ENCODE measurements around the gene TRPM8.
A peak's percentile ranks its signal among the peaks of the same experiment; 100 is the strongest.
"Not testable (repeated sequence)": the region's sequence is repeated elsewhere in the genome, so short reads cannot be mapped to it uniquely, and the experiment has no call there.

The TRPM8 gene

GRCh38 chr2:233936089-233936488, 18.9 kb downstream of the TRPM8 start:
- DNase-seq (ENCODE audit: low read depth in 4 of 4, low spot score in 1 of 4): no peak

GRCh38 chr2:233938676-233939370, 21.6 kb downstream of the TRPM8 start:
- DNase-seq (ENCODE audit: low read depth in 4 of 4, low spot score in 1 of 4): peak in 1 of 4 experiments; percentile 4

GRCh38 chr2:233940376-233941276, 23.5 kb downstream of the TRPM8 start:
- DNase-seq (ENCODE audit: low read depth in 4 of 4, low spot score in 1 of 4): no peak

GRCh38 chr2:233942731-233943130, 25.6 kb downstream of the TRPM8 start:
- DNase-seq (ENCODE audit: low read depth in 4 of 4, low spot score in 1 of 4): no peak

- DNase-seq (ENCODE audit: low read depth in 4 of 4, low spot score in 1 of 4): no peak
These were observed 27.1 kb downstream of the TRPM8 start for GRCh38 chr2:233944269-233944668.

- no peak for DNase-seq (ENCODE audit: low read depth in 4 of 4, low spot score in 1 of 4)
These were observed 27.5 kb downstream of the TRPM8 start for GRCh38 chr2:233944722-233945121.

GRCh38 chr2:233945146-233945545, 28.0 kb downstream of the TRPM8 start:
- no peak for DNase-seq (ENCODE audit: low read depth in 4 of 4, low spot score in 1 of 4)

GRCh38 chr2:233950078-233950825, 33.1 kb downstream of the TRPM8 start:
- DNase-seq (ENCODE audit: low read depth in 4 of 4, low spot score in 1 of 4): no peak

GRCh38 chr2:233952335-233952734, 35.2 kb downstream of the TRPM8 start:
- no peak for DNase-seq (ENCODE audit: low read depth in 4 of 4, low spot score in 1 of 4)

GRCh38 chr2:233953087-233953801, 36.1 kb downstream of the TRPM8 start:
- DNase-seq (ENCODE audit: low read depth in 4 of 4, low spot score in 1 of 4): no peak

- no peak for DNase-seq (ENCODE audit: low read depth in 4 of 4, low spot score in 1 of 4)
These were observed 43.0 kb downstream of the TRPM8 start for GRCh38 chr2:233960203-233960602.

- no peak for DNase-seq (ENCODE audit: low read depth in 4 of 4, low spot score in 1 of 4)
These were observed 44.7 kb downstream of the TRPM8 start for GRCh38 chr2:233961905-233962304.

- no peak for DNase-seq (ENCODE audit: low read depth in 4 of 4, low spot score in 1 of 4)
These were observed 47.4 kb downstream of the TRPM8 start for GRCh38 chr2:233964581-233964980.

- DNase-seq (ENCODE audit: low read depth in 4 of 4, low spot score in 1 of 4): no peak
These were observed 47.9 kb downstream of the TRPM8 start for GRCh38 chr2:233965032-233965603.

- not testable (repeated sequence) for DNase-seq (ENCODE audit: low read depth in 4 of 4, low spot score in 1 of 4)
These were observed 48.5 kb downstream of the TRPM8 start for GRCh38 chr2:233965646-233966045.

- DNase-seq (ENCODE audit: low read depth in 4 of 4, low spot score in 1 of 4): no peak
These were observed 49.2 kb downstream of the TRPM8 start for GRCh38 chr2:233966388-233966787.

- DNase-seq (ENCODE audit: low read depth in 4 of 4, low spot score in 1 of 4): no peak
These were observed 50.0 kb downstream of the TRPM8 start for GRCh38 chr2:233967164-233967563.

- no peak for DNase-seq (ENCODE audit: low read depth in 4 of 4, low spot score in 1 of 4)
These were observed 51.4 kb downstream of the TRPM8 start for GRCh38 chr2:233968556-233968955.

- DNase-seq (ENCODE audit: low read depth in 4 of 4, low spot score in 1 of 4): not testable (repeated sequence)
These were observed 55.3 kb downstream of the TRPM8 start for GRCh38 chr2:233972460-233972859.

- DNase-seq (ENCODE audit: low read depth in 4 of 4, low spot score in 1 of 4): no peak
These were observed 55.9 kb downstream of the TRPM8 start for GRCh38 chr2:233972941-233973575.
